Parathyroid adenoma (tissue), 2 donors: ENCODE data around the gene TANGO2.

Source experiments
- H2AFZ ChIP-seq: fragments of 300-600 bp; sonication (generic); one replicate; pipeline ENCODE4 v1.7.0; 2017; ENCODE audit warnings: antibody characterized with exemption, mild to moderate bottlenecking
- H3K27ac ChIP-seq: fragments of 300-600 bp; sonication (generic); one replicate; pipeline ENCODE4 v1.7.0; 2017
- H3K27me3 ChIP-seq: fragments of 300-600 bp; sonication (generic); one replicate; pipeline ENCODE4 v1.7.0; 2017; ENCODE audit warnings: low read length; ENCODE audit not compliant: control insufficient read depth, insufficient read depth
- H3K36me3 ChIP-seq: fragments of 300-600 bp; sonication (generic); one replicate; pipeline ENCODE4 v1.7.0; 2017; ENCODE audit warnings: low read length; ENCODE audit not compliant: control insufficient read depth, insufficient read depth
- H3K4me1 ChIP-seq: fragments of 300-600 bp; sonication (generic); one replicate; pipeline ENCODE4 v1.7.0; 2017; ENCODE audit warnings: control low read depth
- H3K4me2 ChIP-seq: fragments of 300-600 bp; sonication (generic); one replicate; pipeline ENCODE4 v1.7.0; 2017; ENCODE audit warnings: low read length
- H3K4me3 ChIP-seq: fragments of 300-600 bp; sonication (generic); one replicate; pipeline ENCODE4 v1.7.0; 2017; ENCODE audit warnings: low read depth, low read length
- H3K79me2 ChIP-seq: fragments of 300-600 bp; sonication (generic); one replicate; pipeline ENCODE4 v1.7.0; 2017; ENCODE audit warnings: control low read depth
- H3K9ac ChIP-seq: fragments of 300-600 bp; sonication (generic); one replicate; pipeline ENCODE4 v1.7.0; 2017; ENCODE audit warnings: mild to moderate bottlenecking
- H3K9me3 ChIP-seq: fragments of 300-600 bp; sonication (generic); one replicate; pipeline ENCODE4 v1.7.0; 2017; ENCODE audit warnings: low read length; ENCODE audit not compliant: control insufficient read depth
- TF ChIP-seq, protein P1 (sequence below): fragments of 300-600 bp; sonication (generic); IDR thresholded peaks from one replicate; pipeline ENCODE4 v1.7.0; 2017; ENCODE audit warnings: antibody characterized with exemption, mild to moderate bottlenecking
- donor health status: primary hyperparathyroidism.

TANGO2 gene

DNA sequence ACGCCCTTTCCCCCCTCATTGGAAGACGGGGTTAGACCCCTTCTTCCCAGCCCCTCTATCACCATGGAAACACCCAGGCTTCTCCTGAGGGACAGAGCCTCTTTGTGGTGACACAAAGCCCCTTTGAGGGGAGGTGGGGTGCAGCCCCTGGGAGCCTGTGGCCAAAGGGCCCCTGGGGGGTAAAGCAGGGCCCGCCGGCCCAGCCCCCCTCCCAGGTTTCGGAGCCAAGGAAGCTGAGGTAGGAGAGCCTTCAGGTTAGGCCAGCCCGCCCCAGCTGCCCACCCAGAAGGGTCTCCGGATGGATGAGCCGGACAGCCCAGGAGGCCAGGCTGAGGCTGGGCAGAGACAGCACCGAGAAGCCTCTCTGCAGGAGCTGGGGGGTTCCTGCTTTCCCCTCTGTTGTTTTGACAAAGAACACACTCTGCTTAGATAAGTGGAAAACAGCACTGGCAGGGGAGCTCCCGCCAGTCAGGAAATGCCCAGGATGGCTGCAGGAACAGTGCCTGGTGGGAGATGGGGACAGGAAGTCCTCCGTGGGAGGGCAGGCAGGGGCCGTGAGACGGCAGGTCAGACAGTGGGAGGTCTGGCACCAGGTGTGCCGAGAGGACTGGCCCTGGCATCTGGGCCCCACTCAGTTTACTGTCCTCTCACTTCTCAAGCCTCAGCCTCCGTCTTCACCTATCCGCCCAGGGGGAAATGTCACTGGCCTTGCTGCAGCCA lies 22.5 kb upstream of the TANGO2 start:
- peaks cover 16% of the 10 kb centered on the region for H3K4me1 ChIP-seq
- peak overlapping the region; percentile 56 for H2AFZ ChIP-seq
- H3K4me2 ChIP-seq, result peak overlapping the region; percentile 32
- H3K4me3 ChIP-seq, result no peak overlapping the region
- H3K79me2 ChIP-seq, result no peaks in the 10 kb centered on the region
- TF ChIP-seq, protein P1, sequence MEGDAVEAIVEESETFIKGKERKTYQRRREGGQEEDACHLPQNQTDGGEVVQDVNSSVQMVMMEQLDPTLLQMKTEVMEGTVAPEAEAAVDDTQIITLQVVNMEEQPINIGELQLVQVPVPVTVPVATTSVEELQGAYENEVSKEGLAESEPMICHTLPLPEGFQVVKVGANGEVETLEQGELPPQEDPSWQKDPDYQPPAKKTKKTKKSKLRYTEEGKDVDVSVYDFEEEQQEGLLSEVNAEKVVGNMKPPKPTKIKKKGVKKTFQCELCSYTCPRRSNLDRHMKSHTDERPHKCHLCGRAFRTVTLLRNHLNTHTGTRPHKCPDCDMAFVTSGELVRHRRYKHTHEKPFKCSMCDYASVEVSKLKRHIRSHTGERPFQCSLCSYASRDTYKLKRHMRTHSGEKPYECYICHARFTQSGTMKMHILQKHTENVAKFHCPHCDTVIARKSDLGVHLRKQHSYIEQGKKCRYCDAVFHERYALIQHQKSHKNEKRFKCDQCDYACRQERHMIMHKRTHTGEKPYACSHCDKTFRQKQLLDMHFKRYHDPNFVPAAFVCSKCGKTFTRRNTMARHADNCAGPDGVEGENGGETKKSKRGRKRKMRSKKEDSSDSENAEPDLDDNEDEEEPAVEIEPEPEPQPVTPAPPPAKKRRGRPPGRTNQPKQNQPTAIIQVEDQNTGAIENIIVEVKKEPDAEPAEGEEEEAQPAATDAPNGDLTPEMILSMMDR, result no peak
- no peaks in the 10 kb centered on the region for H3K9me3 ChIP-seq
- H3K27ac ChIP-seq, result peak overlapping the region; percentile 67
- H3K9ac ChIP-seq, result no peak overlapping the region
- no peaks in the 10 kb centered on the region for H3K27me3 ChIP-seq
- no peaks in the 10 kb centered on the region for H3K36me3 ChIP-seq

DNA sequence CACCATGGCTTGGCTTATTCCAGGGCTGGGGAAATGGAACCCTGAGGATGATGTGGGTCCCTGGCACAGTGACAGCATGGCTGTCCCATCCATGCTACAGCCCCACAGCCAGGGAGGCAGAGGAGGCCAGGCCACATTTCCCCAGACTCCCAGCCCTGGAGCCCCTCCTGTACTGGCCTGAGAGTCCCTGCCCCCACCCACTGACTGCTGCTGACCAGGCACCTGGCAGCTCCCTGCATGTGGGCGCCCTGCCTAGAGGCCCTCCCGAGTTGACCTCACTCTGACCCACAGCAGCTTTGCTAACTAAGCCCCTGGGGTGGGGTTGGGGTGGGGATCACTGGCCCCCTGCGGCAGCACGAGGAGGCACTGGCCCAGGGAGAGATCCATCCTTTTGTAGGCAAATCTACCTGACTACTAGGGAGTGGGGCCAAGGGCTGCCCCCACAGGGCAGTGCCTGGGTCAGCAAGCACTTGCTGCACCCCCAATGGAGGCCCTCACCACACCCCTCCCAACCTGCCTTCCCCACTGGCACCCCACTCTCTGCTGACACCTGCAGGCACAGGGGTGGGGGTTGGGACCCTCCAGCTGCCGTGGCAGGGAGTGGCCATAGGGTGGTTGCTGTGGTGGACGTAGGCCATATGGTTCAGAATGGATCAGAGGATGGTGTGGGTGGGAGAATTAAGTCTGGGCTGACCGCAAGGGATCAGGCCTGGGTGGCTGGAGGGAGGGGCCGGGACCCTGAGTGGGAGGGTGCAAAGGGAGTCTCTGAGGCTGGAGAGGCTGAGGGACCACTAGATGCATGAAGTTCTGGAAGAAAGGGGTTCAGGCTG lies 21.7 kb upstream of the TANGO2 start:
- H3K9ac ChIP-seq, result no peak overlapping the region
- H3K4me1 ChIP-seq, result peaks cover 16% of the 10 kb centered on the region

DNA sequence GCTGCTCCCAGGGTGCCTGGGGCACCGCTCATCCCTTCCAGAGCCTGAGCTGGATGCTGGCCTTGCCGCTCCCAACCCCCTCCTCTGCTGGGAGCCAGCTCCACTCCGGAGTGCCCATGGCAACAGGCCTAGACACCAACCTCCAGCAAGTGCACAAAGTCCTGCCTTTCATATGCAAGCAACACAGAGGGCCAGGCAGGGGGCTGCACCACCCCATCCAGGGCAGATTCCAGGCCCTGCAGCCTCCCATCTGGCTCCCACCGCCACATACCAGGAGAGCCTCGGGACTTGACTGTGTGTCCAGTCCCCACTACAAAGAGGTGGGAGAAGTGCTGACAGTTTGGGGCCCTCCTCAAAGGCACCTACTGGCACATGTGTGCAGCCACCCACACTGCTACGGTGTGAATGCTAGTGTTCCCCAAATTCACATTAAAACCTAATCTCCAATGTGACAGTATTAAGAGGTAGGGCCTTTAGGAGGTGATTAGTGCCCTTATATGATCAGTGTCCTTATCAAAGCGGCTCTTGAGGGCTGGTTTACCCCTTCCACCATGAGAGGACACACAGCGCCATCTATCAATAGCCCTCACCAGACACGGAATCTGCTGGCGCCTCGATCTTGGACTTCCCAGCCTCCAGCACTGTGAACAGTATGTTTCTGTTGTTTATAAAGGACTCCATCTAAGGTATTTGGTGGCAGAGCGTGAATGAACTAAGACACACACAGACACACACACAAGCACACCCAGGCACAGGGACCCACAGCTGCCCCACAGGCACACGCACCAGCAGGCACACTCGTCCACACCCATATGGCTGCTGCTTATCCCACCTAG lies 20.4 kb upstream of the TANGO2 start:
- Histone ChIP-seq H3K4me2 (no peak overlapping the region), H3K9me3 (no peaks in the 10 kb centered on the region), H3K27ac (no peak overlapping the region), H3K4me1 (peaks cover 16% of the 10 kb centered on the region), H3K79me2 (peaks cover 2% of the 10 kb centered on the region), H3K9ac (no peak overlapping the region), H3K27me3 (no peaks in the 10 kb centered on the region), H3K4me3 (no peak overlapping the region), H2AFZ (no peak overlapping the region), H3K36me3 (no peaks in the 10 kb centered on the region)
- TF ChIP-seq, protein P1, result no peak

More for the DNA sequence above, 21.7 kb upstream of the TANGO2 start:
- Histone ChIP-seq H3K27ac (peak overlapping the region; percentile 67), H3K79me2 (peaks cover 2% of the 10 kb centered on the region), H3K4me3 (no peak overlapping the region), H3K36me3 (no peaks in the 10 kb centered on the region), H2AFZ (peak overlapping the region; percentile 56), H3K4me2 (peak overlapping the region; percentile 32), H3K9me3 (no peaks in the 10 kb centered on the region), H3K27me3 (no peaks in the 10 kb centered on the region)
- TF ChIP-seq, protein P1, result no peak

DNA sequence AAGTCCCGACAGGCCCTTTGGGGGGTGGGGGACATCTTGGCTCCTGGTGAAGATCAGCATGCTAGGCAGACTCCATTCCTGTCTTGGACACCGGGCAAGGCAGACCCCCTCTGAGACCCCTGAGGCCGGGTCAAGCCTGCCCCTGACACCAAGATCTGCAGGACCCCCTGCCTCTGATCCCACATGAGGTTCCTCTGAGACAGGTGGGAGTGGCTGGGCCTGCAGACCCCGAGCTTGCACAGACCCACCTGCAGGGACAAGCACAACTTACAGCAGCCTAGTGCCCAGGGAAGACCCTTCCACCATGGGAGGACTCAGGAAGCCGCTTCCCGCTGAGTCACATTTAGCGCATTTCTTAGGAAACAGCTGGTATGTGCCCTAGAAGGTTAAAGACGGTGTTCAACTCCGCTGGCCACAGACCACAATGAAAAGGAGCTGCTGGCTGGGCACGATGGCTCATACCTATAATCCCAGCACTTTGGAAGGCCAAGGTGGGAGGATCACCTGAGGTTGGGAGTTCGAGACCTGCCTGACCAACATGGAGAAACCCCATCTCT lies 19.8 kb upstream of the TANGO2 start:
- H3K4me3 ChIP-seq, result no peak overlapping the region
- no peaks in the 10 kb centered on the region for H3K27me3 ChIP-seq
- no peak overlapping the region for H3K4me2 ChIP-seq
- TF ChIP-seq, protein P1, result no peak
- H3K9me3 ChIP-seq, result no peaks in the 10 kb centered on the region
- H3K4me1 ChIP-seq, result peaks cover 16% of the 10 kb centered on the region
- no peak overlapping the region for H3K27ac ChIP-seq
- H3K79me2 ChIP-seq, result peaks cover 2% of the 10 kb centered on the region
- H2AFZ ChIP-seq, result no peak overlapping the region
- H3K9ac ChIP-seq, result no peak overlapping the region
- no peaks in the 10 kb centered on the region for H3K36me3 ChIP-seq
